Measurements from ENCODE around the gene TMEM108.
A peak's percentile ranks its signal among the peaks of the same experiment; 100 is the strongest.

TMEM108 gene

DNA sequence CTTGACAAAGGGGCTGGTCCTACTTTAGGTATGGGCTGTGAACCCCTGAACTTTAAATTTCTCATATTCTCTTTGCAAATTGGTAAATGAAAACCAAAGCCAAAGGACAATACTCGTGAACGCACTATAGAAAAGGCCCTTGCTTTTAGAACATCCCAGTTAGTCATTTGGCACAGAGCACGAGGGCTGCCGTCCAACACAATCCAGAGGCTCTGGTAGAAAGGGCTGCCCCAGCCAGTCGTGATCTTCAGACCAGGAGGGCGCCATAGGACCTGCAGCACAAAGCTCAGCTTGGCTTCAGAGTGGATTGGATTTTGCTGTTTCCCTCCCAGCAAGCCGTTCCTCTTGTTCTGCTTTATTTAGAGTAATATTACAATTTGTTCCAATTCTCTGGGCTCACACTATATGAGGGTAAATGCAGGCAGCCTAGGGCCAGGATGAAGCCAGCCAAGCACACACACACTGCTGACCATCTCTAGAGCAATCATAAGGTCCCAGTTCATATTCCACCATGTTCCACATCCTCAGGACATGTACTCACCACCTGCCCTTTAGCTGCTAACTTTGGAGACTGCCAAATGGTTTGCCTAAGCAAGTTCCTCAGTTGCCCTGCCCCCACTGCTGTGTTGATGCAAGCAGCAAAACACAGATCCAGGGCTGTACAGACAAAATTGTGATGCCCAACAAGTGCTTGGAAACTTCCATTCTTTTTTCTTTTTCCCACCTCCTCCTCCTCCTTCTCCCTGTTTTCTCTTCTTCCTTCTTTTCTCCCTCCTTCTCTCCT lies 355.7 kb downstream of the TMEM108 start:
- DNase-seq, result no peak

DNA sequence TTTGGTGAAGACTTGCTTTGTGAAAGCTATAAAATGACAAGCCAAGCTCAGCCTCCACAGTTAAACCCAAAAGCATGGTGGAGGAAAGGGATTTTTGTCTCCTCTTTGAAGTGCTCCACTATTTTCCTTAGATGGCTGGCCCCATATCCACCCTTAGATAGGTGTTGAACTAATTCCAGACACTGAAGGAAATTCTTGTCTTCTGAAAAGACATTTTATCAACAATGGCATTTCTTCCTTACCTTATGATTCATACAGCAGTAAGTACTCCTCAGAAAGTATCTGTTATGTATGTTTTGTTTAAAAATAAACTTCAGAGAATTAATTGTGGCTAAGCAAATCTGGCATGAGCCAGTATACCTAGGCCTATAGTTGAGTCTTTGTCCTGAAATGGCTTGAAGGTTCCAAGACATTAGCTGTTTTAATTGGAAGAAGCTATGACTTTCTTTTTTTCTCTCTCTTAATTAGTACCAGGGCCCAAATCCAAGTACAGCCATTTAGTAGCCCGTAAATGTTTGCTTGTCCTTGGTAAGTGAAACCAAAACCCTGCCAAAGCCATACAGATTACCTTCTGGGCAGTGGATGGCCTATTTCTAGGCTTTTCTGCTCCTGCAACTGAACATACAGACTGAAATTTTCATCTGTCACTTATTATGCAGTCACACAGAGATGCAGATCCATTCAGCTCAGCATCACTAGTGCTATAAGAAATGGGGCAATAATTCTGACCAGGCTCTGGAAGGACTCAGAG lies 356.5 kb downstream of the TMEM108 start:
- no peak for DNase-seq

DNA sequence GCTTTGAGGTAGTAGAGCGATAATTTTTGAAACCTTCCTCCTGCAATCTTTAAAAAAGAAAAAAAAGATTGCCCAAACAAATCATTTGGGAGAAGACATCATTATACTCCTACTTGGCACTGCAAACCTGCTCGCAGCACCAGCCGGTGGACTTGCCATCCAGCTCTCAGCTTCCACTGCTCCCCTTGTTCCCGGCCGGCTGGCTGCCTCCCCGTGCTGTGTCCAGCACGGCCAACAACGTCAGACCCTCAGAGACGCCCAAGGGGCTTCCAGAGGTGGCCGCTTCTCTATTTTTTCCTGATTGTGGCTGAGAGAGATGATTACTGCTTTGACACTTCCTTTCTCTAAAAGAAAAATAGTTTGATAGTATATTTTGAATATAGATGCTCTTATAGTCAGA lies 358.7 kb downstream of the TMEM108 start:
- no peak for DNase-seq

DNA sequence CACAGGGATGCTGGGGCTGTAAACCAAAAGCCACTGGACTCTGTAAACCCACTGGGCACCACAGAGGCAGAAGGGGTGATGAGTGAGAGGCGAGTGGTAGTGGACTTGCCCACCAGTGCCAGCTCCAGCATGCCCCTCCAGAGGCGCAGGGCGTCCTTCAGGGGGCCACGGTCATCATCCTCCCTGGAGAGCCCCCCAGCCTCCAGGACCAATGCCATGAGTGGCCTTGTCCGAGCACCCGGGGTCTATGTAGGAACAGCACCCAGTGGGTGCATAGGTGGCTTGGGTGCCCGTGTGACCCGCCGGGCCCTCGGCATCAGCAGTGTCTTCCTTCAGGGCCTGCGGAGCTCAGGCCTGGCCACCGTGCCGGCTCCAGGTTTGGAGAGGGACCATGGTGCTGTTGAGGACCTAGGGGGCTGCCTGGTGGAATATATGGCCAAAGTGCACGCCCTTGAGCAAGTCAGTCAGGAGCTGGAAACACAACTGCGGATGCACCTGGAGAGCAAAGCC lies 361.9 kb downstream of the TMEM108 start, which contains the start of gene BFSP2:
BFSP2 (plus strand) TSS at position 51 of the 510 bp plus-strand sequence; CDS start at position 79, 28 bp downstream.
- no peak for DNase-seq

DNA sequence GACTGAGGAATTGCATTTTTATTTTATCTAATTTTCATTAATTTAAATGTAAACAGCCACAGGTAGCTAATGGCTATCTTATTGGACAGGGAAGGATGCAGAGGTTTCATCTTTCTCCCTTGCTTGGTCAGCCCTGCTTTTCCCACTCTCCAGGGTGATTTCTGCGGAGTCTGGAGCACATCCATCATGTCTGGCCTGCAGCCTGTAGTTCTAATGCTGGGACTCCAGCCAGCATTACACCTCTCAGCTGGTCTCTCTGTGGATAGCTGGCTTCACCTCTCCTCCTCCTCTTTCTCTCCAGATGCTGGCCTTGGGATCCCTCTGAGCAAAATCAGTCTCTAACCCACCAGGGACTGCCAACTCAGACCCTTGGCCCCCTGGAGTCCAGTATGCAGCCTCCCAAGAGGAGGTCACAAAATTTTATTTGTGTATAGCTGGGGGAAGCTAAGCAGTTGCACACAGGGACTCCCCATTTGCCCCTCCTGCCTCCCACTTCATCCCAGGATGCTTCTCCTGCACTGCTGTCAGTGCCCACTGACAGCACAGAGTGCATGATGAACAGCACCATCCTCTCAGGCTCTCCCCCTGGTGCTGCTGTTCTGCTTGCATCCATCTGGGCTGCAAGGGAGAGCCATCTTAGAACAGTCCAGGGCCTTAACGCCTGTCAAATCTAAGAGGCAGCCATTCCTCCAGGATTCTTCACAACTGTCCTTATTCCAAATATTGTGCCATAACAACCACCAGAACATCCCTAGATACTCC lies 363.4 kb downstream of the TMEM108 start:
- DNase-seq, result peak; percentile 61

DNA sequence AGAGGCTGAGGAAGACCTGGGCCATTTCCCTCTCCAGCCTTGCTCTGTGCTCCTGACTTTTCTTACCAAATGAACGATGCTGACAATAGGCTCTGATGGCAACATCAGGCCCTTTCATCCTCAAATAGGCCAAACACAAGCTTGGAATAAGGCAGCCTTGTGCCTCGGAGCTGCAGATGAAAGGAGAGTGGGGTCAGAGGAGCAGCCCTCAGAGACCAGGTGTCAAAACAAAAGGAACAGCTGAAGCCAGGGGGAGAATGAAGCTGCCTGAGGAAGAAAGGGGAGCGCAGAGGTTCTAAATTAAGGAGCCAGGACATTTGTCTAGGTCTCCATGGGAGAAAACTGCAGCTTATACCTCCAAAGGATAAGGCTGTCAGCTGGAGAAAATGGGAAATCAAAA lies 366.7 kb downstream of the TMEM108 start:
- no peak for DNase-seq

DNA sequence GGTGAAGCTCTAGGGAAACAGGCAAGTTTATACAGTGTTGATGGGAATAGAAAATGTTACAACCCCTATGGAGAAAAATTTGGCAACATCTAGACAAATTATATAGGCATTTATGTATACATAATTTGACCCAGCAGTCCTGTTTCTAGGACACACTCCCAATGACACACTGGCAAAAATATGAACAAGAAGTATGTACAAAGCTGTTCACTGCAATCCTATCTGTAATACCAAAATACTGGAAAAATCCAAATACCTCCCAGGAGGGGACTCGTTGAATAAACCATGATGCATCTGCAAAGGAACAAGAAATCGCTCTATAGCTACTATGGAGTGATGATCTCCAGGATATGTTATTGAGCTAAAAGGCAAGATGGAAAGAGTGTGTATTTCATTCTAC lies 370.2 kb downstream of the TMEM108 start:
- no peak for DNase-seq

DNA sequence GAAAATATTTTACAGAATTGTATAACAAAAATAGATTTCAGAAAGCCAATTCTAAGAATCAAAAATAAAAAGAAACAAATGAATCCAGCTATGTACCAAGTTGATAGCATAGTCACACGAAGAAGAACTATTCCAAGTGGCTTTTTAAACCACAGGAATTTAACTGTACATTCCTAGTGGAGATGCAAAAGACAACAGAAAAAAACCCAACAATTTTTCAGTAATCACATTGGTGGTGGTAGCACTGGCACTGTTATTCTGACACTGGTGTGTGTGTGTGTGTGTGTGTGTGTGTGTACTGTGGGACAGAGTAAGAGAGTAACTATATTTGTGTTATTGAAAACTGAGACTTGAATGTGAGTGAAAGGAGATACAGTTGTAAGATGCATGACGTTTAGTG lies 370.8 kb downstream of the TMEM108 start:
- peak; percentile 19 for DNase-seq

DNA sequence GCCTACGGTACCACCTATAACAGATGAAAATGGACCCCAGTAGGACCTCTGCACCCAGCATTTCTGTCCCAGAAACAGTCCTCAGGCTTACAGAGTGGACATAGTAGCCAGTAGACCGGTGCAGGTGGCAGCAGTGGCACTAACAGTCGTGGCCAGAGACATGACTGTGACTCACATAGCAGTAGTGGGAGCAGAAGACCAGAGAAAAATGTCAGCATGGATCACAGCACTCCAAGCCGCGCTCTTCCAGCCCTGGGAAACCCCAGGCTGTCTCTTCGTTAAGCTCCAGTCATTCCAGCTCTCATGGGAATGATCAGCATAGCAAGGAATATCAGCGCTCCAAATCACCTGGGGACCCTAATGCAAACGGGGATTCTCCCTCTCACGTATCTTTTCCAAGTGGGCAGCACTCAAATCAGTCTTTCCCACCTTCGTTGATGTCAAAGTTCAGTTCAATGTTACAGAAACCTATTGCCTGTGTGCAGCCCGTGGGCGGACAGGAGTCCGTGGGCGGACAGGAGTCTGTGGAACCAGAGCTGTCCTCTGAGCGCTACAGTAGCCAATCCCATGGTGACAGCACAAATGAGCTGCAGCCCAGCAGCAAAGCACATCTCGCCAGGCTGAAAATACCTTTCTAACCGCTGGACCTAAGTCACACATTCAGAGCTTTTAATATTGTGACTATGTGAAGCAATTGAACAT lies 372.2 kb downstream of the TMEM108 start:
- no peak for DNase-seq

DNA sequence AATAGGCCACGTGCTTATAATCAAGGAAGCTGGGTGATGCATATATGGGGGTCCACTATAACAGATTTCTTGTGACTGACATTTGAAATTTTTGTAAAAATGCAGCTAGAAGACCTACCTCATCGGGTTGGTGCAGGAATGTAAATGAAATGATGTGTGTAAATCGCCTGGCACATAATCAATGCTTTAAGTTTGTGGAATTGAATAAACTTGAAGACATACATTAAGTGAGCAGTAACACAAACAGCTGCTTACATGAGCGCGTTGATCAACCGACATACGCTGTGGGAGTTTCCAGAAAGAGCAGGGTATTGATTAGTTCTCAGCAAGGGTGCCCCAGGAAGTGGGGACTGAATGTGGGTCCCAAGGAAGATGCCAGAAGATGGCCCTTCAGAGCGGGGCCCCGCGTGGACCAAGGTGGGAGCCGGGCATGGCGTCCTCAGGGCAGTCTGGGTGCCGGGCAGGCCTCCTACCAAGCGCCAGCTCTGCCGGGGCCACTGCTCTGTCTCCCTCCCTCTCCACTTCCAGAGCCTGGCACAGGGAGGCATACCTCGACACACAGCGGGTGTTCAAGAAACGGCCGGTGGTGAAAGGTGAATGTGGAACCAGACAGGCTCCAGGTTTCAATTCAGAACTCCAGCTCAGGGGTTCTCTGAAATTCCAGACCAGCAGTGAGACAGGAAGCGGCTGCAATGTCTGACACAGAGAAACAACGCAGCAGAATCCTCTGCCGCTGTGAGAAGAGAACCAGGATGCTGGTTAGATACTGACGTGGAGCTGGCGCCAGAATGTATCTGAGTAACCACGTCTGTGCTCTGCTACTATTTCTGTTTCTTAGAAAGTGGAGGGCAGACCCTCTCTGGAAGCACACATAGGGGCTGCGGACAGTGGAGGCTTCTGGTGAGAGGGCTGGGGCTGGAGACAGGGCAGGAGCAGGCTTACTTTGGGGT lies 374.3 kb downstream of the TMEM108 start:
- DNase-seq, result peak; percentile 33

DNA sequence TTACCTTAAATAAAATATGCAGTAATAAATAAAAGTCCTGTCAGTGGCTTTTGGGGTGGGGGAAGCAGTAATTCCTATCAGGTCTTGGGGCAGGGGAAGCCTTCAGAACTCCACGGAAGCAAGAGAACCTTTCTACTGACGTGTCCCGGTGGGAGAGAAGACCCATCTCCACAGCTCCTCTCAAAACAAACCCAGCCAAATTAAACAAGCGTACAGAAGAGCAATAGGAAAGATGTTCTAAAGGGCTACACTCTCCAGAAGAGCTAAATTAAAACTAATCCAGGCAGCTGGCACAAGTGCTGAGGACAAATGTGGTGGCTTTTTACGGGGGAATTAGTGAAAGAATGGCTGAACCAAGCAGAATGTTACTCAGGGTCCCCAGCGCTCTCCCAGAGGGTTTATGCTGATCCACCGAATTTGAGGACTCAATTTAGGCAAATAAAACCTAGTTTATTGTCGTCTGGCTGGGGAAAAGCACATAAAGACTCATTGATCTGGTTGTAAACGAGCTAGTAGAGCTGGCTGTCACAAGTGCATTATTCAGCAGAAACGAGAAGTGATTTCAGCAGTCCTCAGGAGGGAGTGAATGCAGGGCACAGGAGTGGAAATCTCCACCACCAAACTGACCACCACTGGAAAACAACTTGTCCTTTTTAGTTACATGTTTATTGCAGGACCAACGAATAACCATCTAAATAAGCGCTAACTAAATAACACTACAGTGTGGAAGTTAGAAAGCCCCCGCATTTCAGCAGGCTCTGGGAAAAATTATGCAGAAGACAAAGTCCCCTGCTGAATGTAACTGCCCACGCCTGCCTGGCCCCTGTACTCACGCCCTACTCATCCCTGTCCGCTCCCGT lies 375.2 kb downstream of the TMEM108 start:
- peak; percentile 31 for DNase-seq

DNA sequence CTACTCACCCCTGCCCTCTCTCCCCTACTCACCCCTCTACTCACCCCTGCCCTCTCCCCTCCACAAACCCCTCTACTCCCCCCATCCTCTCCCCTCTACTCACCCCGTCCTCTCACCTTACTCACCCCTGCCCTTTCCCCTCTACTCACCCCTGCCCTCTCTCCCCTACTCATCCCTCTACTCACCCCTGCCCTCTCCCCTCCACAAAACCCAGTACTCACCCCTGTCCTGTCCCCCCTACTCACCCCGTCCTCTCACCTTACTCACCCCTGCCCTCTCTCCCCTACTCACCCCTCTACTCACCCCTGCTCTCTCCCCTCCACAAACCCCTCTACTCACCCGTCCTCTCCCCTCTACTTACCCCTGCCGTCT lies 375.8 kb downstream of the TMEM108 start:
- DNase-seq, result no peak

DNA sequence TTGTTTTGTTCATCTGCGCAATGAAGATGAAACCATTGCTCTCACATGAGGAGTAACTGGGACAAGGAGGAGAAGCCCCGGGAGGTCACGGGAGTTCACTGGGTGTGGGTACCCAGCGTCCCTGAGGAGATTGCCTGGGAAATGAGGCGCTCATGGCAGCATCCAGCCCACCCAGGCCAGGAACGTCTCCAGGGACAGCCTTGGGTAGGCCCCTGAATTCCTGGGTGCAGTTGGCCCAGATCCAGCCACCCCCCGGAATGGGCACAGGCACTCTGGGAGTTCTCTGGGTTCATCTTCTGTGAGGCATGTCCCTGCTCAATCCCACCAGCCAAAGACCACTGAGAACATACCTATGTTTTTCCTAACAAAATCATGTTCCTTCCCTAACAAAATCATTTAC lies 380.2 kb downstream of the TMEM108 start:
- DNase-seq, result no peak

DNA sequence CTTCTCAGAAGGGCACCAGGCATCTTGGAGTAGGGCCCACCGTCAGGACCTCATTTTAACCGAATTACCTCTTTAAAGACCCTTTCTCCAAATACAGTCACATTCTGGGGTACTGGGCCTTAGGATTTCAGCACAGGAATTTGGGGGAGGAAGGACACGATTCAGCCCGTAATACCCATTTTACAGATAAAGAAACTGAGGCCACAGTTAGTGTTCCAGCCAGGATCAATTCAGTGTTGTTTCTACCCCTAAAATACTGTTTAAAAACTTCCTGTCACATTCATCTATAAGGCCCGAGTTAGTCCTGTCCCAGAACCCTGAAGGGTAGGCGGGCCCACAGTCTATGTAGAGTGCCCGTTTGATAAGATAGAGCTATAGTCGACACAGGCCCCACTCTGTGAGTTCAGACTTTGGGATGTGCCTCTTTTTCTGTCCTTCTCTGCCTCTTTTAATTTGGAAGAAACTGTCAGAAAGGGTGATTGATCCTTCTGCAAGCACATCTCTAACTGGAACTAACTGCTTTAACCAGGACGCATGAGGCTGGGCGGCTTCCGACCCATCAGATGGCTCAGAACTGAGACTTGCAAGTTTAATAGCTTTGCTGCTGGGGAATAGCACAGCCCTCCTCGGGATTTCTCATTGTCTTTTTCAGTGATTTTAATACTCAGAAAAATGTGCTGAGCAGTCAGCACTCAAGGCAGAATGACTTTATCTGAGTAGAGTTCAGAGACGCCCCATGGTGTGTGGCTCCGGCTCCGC lies 381.1 kb downstream of the TMEM108 start:
- no peak for DNase-seq

DNA sequence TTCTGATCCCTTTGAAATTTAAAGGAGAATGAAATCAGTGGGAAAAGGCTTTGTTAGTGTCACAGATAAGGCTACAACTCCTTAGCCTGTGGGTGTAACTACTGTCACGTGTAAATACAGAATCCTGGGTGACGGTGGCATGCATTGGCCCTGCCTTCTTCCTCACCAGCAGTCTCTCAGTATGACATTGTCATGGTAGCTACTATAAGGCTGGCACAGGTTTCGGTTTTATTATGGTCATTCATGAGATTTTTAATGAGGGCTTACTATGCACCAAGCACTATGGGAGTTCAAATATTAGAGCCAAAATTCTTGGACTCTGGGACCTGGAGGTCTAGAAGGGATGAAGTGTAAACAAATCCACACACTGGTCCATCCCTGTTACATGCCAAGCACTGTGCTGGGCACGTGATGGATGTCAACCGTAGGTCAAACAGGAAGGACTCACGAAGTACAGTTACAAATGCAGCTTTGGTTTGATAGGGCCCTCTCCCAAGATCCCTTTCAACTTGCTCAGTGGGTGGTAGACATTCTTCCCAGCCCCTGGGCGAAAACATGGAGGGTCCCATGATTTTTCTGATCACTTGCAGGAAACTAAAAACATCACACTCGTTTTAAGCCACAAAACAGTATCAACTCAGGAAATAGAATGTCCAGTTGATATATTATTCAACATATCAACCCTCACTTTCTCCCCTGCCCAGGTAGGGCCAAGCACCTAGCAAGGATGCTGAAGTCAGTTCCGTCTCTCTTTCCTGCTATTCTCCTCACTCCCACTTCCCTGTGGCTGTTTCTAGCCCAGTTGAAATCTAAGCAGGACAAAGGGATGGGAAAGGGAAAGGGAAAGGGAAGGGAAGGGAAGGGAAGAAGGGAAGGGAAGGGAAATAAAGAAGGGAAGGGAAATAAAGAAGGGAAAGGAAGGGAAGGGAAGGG lies 387.0 kb downstream of the TMEM108 start:
- no peak for DNase-seq

DNA sequence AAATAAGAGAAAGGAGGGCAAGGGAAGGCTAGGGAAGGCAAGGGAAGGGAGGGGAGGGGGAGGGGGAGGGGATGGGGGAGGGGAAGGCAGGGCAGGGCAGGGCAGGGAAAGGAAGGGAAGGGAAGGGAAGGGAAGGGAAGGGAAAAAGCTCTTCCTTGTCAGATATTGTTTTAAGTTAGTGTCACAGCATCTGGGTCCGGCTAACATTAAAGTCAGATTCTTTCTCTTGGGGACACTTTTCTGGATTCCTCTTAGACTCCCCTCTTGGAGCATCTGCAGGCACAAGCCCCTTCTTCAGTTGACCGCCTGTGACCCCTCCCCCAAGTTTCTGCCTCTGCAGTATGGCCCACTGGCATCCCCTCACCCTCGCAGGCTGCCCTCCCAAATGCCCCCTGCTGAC lies 387.7 kb downstream of the TMEM108 start:
- no peak for DNase-seq

DNA sequence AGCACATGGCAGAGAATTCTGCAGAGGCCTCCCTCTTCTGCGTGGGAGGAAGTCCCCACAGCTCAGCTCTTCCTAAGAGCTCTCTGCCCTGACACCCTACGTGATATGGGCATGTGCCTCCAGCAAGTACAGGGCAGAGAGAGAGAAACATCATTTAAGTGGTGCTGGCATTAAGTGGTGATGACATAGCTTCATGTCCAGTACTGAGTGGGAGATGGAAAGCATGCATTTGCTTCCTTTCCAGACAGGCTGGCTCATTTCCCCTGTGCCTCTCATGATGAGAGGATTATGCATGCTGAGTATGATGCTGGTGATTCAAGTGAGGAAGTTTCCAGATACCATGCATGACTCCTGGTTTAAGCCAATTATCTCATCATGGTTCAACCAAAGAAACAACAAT lies 388.5 kb downstream of the TMEM108 start:
- no peak for DNase-seq

DNA sequence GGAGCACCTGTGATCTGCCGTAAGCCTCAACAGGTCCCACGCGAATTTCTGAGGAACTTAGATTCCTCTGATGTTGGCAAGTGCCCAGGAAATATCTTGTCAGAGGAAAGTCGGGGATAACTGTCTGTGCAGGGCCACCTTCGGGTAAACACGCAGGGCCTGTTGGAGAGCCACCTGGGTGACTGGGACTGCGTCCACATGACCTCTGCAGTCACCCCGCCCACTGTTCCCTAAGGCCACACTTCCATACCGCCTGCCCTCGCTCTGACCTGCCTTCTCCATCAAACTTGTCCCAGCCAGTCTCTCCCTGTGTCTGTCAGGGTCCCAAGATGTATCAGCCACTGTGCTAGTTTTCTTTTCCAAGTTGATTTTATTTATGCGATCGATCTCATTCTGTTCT lies 390.4 kb downstream of the TMEM108 start:
- DNase-seq, result no peak

DNA sequence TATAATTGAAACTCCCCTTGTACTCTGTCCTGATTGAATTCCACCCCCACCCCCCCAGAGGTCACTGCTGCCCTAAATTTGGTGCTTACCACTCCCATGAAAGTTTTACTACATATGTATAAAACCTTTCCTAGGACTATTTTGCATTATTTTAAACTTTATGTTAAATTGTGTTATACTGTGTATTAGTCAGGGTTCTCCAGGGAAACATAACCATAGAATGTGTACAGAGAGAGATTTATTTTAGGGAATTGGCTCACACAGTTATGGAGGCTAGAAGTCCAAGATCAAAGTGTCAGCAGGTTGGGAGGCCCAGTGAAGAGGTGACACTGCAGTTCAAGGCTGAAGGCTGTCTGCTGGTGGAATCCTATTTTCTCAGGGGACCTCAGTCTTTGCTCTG lies 390.9 kb downstream of the TMEM108 start:
- no peak for DNase-seq

Measured in femur (tissue), 1 donor.